KMS-11 (cell line): Measurements from ENCODE around the gene GHRH.

ENCODE experiments used
- H2AFZ ChIP-seq: fragments of 200-600 bp; sonication (generic); 2 replicates; pipeline ENCODE4 v1.6.1; 2016; ENCODE audit warnings: antibody characterized with exemption, mixed run types, low read depth
- H3K27ac ChIP-seq: fragments of 200-600 bp; sonication (generic); 2 replicates; pipeline ENCODE4 v1.6.1; 2016; ENCODE audit warnings: mild to moderate bottlenecking, mixed run types
- H3K27me3 ChIP-seq: fragments of 200-600 bp; sonication (generic); 2 replicates; pipeline ENCODE4 v1.6.1; 2017; ENCODE audit warnings: mild to moderate bottlenecking, low read depth, mixed run types, moderate library complexity; ENCODE audit not compliant: insufficient read depth
- H3K36me3 ChIP-seq: fragments of 200-600 bp; sonication (generic); 2 replicates; pipeline ENCODE4 v1.6.1; 2017; ENCODE audit warnings: mild to moderate bottlenecking, mixed run types; ENCODE audit not compliant: insufficient read depth
- H3K4me1 ChIP-seq: fragments of 200-600 bp; sonication (generic); 2 replicates; pipeline ENCODE4 v1.6.1; 2016; ENCODE audit warnings: mild to moderate bottlenecking, low read depth, mixed run types; ENCODE audit not compliant: poor library complexity, severe bottlenecking
- H3K4me2 ChIP-seq: fragments of 200-600 bp; sonication (generic); 2 replicates; pipeline ENCODE4 v1.7.0; 2016; ENCODE audit warnings: mild to moderate bottlenecking, mixed run types
- H3K4me3 ChIP-seq: fragments of 200-600 bp; sonication (generic); IDR thresholded peaks from 2 replicates; pipeline ENCODE4 v1.6.1; 2017; ENCODE audit warnings: low read depth, low read length, mixed read lengths; ENCODE audit not compliant: insufficient read depth
- H3K79me2 ChIP-seq: fragments of 200-600 bp; sonication (generic); 2 replicates; pipeline ENCODE4 v1.6.1; 2016; ENCODE audit warnings: low read depth, mixed run types; ENCODE audit not compliant: insufficient read depth
- H3K9ac ChIP-seq: fragments of 200-600 bp; sonication (generic); 2 replicates; pipeline ENCODE4 v1.6.1; 2016; ENCODE audit warnings: mild to moderate bottlenecking, mixed run types
- H4K20me1 ChIP-seq: fragments of 200-600 bp; sonication (generic); 2 replicates; pipeline ENCODE4 v1.6.1; 2016; ENCODE audit warnings: mild to moderate bottlenecking, mixed run types; ENCODE audit not compliant: insufficient read depth
- TF ChIP-seq, protein P1 (sequence below): fragments of 200-600 bp; sonication (generic); conservative IDR thresholded peaks from 2 replicates; pipeline ENCODE4 v1.6.1; 2017; ENCODE audit warnings: low read depth, mild to moderate bottlenecking, antibody characterized with exemption, low read length, moderate library complexity, mixed read lengths

The GHRH gene

DNA sequence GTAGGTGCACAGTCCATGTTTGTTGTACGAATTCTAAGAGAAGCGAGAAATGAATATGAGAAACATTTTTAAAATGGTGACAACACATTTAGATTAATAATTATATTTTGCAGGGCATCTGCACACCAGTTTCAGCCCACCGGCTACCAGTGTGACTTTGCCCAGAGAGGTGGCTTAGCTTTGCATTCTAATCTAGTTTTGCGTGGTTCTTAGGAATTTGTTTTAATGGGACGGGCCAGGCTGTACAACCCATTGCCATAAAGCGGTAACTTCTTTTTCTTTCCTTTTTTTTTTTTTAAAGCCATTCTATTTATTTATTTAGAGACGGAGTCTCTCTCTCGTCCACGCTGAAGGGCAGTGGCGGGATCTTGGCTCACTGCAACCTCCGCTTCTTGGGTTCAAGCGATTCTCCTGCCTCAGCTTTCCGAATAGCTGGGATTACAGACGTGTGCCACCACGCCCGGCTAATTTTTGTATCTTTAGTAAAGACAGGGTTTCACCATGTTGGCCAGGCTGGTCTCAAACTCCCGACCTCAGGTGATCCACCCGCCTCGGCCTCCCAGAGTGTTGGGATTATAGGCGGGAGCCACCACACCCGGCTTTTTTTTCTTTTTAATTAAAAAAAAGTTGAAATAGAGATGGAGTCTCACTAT is 28.7 kb upstream of the GHRH start:
- H3K4me3 ChIP-seq: no peak overlapping the region
- peak overlapping the region; percentile 77 for H3K4me2 ChIP-seq
- peaks cover 12% of the 10 kb centered on the region for H3K4me1 ChIP-seq
- H4K20me1 ChIP-seq: no peaks in the 10 kb centered on the region
- peak overlapping the region; percentile 98 for H2AFZ ChIP-seq
- no peaks in the 10 kb centered on the region; the same call in 1 of the 2 replicates for H3K27me3 ChIP-seq
- no peaks in the 10 kb centered on the region for H3K36me3 ChIP-seq
- peak overlapping the region; percentile 91; the same call in 1 of the 2 replicates for H3K9ac ChIP-seq
- H3K27ac ChIP-seq: peak overlapping the region; percentile 83
- TF ChIP-seq, protein P1, sequence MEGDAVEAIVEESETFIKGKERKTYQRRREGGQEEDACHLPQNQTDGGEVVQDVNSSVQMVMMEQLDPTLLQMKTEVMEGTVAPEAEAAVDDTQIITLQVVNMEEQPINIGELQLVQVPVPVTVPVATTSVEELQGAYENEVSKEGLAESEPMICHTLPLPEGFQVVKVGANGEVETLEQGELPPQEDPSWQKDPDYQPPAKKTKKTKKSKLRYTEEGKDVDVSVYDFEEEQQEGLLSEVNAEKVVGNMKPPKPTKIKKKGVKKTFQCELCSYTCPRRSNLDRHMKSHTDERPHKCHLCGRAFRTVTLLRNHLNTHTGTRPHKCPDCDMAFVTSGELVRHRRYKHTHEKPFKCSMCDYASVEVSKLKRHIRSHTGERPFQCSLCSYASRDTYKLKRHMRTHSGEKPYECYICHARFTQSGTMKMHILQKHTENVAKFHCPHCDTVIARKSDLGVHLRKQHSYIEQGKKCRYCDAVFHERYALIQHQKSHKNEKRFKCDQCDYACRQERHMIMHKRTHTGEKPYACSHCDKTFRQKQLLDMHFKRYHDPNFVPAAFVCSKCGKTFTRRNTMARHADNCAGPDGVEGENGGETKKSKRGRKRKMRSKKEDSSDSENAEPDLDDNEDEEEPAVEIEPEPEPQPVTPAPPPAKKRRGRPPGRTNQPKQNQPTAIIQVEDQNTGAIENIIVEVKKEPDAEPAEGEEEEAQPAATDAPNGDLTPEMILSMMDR: no peak
- H3K79me2 ChIP-seq: peaks cover 24% of the 10 kb centered on the region

DNA sequence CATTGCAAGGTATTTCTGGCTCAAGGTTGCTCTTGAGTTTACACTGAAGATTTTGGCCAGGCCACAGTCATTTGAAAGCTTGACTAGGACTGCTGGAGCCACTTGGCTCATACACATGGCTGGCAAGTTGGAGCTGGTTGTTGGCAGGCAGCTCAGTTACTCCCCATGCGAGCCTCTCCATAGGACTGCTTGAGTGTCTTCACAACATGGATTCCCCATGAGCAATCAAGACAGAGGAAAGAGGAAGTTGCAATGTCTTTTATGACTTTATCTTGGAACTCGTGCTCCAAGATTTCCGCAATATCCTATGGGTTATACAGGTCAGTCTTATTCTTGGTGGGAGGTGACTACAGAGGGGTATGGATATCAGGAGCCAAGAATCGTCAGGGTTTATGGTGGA is 26.5 kb upstream of the GHRH start:
- H3K4me3 ChIP-seq: no peak overlapping the region
- H4K20me1 ChIP-seq: no peaks in the 10 kb centered on the region
- no peak overlapping the region for H3K27ac ChIP-seq
- H3K4me1 ChIP-seq: peaks cover 12% of the 10 kb centered on the region
- H3K9ac ChIP-seq: no peak overlapping the region
- H2AFZ ChIP-seq: no peak overlapping the region
- H3K27me3 ChIP-seq: no peaks in the 10 kb centered on the region; the same call in 1 of the 2 replicates
- peaks cover 24% of the 10 kb centered on the region for H3K79me2 ChIP-seq
- no peaks in the 10 kb centered on the region for H3K36me3 ChIP-seq
- H3K4me2 ChIP-seq: no peak overlapping the region
- TF ChIP-seq, protein P1: no peak

DNA sequence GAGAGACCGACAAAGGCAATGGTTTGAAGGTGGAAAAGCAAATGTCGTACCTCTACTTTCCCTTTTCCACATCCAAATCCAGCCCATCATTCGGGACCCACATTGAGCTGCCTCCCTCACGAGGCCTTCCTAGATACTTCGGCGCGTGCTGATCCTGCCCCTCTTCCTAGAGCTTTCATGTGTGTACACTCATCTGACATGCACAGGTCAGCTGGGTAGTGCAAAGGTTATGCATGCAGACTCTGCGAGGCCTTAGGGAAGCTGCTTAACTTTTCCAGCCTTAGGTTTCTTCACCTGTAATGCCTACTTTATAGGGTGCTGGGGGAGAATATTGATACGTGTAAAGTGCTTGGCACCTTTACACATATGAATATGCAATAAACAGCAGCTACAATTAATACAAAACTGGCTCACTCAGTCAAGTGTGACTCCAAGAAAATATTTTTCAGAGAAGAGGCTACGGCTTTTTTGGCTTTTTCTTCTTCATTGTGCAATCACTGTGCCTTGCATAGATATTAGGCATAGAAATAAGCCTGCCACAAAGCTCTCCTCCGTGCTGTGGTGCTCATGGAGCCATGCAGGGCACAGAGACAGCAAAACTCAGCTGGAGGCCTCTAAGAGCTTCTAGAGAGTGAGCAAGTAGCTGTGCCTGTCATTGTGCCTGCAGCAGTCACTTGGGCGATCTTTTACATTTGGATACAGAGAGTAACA is 24.2 kb upstream of the GHRH start:
- H3K4me1 ChIP-seq: peaks cover 12% of the 10 kb centered on the region
- H2AFZ ChIP-seq: no peak overlapping the region
- peaks cover 12% of the 10 kb centered on the region for H3K79me2 ChIP-seq
- no peak overlapping the region for H3K4me2 ChIP-seq
- H3K27ac ChIP-seq: no peak overlapping the region
- H3K4me3 ChIP-seq: no peak overlapping the region
- no peaks in the 10 kb centered on the region for H3K36me3 ChIP-seq
- H3K27me3 ChIP-seq: no peaks in the 10 kb centered on the region; the same call in 1 of the 2 replicates
- H4K20me1 ChIP-seq: no peaks in the 10 kb centered on the region
- no peak overlapping the region for H3K9ac ChIP-seq
- TF ChIP-seq, protein P1: no peak

DNA sequence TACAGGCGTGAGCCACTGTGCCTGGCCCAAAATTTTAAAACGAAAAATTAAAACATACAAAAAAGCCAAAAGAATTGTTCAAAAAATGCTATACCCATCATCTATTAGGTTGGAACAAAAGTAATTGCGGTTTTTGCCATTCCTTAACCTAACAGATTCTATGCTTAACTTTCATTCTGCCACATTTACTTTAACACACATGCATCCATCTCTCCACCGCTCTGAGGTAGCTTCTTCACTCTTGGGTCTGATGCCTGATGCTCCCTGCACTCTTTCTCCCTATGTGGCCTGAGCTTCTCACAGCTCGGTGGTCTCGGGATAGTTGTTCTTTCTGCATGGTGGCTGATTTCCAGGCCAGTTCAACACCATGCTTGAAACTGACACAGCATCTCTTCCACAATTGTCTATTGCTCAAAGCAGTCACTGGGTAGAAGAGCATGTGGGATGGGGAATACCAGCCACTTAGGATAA is 23.1 kb upstream of the GHRH start:
- Histone ChIP-seq H4K20me1 (no peaks in the 10 kb centered on the region), H3K4me3 (no peak overlapping the region), H3K4me2 (no peak overlapping the region), H3K79me2 (peaks cover under 1% of the 10 kb centered on the region; the same call in 1 of the 2 replicates), H3K4me1 (peaks cover 3% of the 10 kb centered on the region), H2AFZ (no peak overlapping the region), H3K27me3 (no peaks in the 10 kb centered on the region; the same call in 1 of the 2 replicates), H3K9ac (no peak overlapping the region), H3K27ac (no peak overlapping the region), H3K36me3 (no peaks in the 10 kb centered on the region)
- TF ChIP-seq, protein P1: no peak
